Stimulated activated CD4-positive, alpha-beta T cell treated with anti-CD3 and anti-CD28 coated beads, Interleukin-15, amount 100 ng/mL, for 24 hours (primary cell): ENCODE measurements around the gene FYB2.
A peak's percentile ranks its signal among the peaks of the same experiment; 100 is the strongest.

ENCODE experiments used
- DNase-seq: peaks from one replicate; pipeline ENCODE4 v3.0.0-alpha.2; 2020

FYB2 gene

DNA sequence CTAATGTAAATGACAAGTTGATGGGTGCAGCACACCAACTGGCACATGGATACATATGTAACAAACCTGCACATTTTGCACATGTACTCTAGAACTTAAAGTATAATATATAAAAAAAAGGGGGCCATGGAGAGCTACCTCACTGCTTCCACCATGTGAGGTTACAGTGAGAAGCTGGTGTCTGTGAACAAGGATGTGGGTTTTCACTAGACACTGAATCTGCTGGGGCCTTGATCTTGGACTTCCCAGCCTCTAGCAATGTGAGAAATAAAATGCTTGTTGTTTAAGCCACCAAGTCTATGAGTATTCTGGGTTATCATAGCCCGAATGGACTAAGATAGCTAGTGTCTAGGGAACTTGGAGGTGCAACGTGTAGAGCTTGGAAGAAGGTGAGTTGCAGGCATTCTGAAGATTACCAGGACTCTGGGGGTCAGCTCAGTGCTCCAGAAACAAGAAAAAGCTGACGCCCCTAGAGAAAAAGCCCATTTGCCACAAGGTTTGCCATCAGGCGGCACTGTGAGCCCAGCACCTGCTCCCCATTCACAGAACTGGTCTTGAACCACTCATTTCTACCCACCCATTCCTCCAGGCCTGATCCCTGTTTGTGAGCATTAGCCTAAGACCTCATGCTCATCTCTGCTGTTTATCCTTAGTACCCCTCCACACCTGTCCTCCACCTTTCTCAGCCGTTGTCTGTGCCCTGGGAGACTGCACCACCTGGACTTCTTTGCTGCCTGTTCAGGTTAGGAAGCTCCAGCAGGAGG, 15.1 kb upstream of the FYB2 start:
- no peak for DNase-seq

DNA sequence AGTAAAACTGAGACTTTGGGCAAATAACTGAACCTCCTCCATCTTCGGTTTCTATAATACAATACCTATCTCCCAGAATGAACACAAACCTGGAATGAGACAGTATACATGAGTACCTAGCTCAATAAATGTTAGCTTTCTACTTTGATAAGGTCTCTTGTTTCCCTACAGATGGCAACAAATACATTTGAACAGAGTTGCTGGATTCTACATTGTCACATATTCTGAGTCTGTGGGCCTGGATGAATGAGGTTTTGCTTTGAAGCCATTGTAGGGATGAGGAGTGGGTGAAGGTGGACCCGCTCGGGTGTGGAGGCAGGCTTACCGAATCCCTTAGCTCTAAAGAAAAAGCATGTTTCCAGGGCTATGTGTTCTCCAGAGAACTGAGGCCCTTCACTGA, 13.9 kb upstream of the FYB2 start:
- DNase-seq, result no peak

DNA sequence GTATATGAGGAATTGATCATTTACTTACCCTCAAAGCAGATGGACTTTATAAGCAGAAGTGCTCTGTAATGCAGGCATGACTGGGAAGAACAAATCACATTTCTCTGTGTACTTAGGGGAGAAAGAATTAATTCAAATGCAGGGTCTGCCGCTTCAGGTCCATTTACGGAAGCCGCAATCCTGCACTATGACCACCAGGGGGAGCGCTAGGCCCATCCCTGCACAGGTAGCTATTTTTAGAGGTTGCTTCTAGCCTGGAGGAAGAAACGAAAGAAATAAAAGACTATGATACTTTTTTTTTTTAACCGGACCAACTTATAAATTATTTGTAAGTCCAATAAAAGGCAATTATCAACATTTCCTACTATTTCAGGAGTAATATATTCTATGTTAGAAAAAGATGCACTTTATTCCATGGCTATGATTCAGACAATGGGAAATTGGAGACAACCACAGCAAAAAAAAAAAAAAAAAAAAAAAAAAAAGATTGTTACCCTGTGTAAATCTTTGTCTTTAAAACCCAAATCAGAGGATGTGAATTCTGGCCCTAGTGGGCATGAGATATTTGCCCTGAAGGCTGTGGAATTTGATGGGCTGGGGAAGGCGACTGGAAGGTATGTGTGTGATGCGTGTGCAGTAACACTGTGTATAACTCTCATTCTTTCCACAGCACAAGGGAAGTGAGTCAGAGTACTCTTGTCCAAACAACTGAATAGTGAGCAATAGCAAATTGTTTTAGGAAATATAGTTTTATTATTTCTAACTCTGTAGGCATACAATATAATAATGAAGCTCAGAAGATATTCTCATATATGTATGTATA, 12.9 kb upstream of the FYB2 start:
- peak; percentile 69 for DNase-seq

DNA sequence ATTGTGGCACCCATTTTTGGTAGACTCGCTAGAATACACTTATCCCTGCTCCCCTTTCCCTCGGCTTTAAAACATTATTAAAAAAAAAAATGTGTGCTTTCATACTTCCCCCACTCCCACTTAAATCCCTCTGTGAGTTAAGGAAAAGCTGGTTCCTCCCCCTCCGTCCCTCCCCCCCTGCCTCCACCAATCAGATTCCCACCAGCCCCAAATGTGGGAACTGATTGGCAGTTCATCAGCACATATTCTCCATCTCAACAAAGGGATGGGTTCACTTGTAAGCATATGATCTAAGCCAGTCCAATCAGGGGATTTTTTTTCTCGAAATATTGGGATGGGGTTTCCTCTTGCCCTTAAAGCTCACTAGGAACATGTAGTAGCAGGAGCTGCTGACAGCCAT, 10.8 kb upstream of the FYB2 start:
- no peak for DNase-seq

DNA sequence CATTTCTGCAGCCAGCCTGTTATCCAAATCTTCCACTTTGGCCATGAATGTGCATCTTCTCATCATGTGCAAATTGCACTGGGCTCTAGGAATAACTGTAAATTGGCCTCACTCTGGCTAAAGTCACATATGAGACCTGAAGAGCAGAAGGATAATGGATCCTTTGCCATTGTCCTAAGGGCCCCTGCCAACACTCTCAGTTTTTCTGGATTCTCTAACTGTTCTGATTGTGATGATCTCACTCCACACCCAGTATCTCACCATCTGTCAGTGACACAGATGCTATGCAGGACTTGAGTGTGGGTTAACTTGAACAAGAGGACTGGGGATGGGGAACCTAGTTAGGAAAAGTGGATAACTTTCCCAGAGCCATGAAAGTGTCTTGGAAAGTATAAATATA, 8.5 kb upstream of the FYB2 start:
- no peak for DNase-seq

DNA sequence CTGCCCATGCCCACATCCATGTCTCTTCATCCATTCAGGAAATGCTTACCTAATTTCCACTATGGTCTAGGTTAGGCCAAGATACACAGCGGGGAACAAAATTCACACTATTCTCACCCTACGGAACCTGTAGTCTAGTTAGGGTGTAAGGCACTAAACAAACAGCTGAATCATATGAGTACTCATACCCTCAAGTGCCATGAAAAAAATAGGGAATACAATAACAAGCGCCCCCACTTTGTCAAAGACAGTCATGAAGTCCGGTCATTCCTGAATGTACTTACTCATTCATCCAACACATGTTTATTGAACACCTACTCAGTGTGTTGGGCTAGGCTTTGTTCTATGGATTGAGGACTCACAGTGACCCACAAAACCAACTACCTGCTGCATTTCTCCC, 6.2 kb upstream of the FYB2 start:
- no peak for DNase-seq

DNA sequence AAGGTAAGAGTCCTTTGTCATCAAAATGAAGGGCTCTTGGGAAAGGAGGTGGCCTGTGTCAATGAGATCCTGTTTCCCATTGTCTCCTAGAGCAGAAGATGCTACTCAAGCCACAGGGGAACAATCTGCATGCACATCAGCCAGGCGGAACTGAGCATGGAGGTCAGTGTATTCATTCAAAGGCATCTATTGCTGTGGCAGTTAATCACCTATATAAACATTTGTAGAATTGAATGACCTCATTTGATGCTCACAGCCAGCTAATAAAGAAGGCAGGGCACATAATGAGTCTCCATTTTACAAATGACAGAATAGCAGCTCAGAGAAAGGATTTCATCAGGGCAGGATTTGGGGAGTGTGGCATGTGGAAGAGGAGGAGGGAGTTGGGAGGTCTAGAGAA, 5.7 kb upstream of the FYB2 start:
- DNase-seq, result no peak

DNA sequence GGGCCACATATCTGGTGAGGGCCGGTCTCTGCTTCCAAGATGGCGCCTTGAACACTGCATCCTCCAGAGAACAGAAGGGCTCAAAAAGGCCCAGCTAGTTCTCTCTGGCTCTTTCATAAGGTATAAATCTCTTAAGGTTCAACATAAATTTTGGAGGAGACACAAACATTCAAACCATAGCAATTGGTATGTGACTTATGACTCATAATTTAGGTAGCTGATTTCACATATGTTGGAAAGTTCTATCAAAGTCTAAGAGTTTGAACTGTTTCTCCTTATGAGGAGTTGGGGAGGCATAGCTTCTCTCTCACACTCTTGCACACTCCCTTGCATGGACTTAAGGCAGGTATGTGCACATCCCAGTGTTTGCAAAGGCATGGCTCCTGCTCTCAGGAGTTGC, 5.1 kb upstream of the FYB2 start:
- no peak for DNase-seq

DNA sequence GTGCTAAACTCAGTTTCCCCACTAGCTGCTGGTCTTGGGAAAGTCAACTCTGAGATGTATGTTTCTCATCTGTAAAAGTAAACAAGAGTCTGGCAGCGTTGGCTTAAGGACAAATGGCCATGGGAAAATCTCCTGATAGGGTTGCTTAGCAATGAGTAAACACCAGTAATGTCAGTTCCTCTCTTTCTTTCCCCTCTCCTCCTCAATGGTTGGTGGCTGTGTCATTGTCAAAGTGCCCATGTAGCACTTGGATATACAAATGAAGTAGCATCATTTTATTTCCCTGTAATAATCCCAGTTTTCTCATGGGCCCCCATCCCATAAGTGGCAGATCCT, 2.2 kb upstream of the FYB2 start:
- no peak for DNase-seq

DNA sequence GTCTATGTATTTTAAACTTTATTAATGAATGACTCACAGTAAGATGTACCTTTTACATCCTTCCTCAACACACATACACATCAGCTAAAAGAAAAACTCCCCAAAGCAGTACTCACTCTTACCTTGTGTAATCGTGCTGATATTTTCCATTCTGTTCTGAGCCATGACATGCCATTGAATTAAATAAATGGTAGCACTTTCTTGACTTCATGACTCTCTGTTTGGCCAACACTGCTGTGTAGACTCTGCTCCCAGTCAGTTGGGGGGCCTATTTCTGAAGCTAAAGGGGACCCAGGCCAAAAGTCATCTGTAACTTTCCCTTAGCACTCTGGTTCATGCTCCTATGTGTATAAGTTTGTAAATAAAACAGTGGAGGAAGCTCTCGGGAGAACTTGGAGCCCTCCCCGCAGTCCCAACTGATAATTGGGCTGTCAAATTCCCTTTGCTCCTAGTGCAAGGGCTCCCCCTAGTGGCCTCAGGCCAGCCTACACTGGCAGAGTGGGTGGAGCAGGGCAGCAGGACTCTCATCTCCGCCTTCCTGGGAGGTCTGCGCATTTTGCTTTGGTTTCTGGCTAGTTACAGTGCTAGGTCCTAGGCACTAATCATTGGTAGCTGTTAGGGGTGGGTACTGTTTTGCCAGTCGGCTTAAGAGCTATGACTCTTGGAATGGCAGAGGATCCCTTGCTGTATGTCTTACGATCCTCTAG, 1.7 kb upstream of the FYB2 start:
- DNase-seq, result peak; percentile 86

DNA sequence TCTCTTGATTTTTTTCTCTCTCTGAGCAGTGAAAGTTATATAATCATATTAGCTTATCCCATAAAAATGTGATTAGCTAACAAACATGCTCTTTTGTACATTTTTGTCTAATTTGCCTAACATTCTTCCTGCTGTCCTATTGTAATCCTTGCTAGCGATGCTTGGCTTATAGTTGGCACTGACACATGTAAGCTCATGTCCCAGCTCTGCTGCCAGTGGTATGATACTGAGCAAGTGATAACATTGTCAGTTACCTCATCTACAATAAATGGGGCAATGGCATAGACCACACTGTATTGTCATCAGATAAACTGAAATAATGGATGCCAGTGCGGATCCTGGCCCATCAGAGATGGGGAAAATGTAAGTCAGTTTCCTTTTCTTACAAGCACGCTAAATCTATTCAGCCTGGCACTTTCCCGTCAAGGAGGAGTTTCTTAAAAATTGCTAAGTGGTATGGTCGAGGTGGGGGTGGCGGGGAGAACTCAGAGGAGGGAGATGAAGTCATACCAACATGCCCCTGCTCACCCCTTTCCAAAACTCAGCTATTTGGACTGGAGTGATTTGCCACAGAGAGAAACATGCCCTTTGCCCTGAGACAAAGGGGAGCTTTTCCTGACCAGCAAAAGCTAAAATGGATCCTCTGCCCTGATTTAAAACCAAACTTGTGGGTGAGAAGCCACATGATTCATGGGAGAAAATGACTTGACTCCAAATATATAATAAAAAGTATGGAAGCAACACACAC, 1.3 kb downstream of the FYB2 start:
- no peak for DNase-seq

DNA sequence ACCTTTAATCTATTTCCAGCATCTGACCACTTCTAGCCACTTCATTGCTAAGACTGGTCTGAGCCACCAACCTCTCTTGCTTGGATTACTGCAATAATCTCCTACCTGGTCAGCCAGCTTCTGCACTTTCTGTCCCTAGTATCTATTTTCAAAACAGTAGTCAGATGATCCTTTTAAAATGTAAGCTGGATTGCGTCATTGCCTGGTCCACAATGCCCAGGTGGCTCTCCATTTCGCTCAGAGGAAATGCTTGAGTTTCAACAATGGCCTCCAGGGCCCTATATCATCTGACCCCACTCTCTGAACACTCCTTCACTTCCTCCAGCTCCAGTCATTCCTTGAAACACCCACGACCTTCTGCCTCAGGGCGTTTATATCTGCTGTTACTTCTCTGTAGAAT, 2.3 kb downstream of the FYB2 start:
- no peak for DNase-seq

DNA sequence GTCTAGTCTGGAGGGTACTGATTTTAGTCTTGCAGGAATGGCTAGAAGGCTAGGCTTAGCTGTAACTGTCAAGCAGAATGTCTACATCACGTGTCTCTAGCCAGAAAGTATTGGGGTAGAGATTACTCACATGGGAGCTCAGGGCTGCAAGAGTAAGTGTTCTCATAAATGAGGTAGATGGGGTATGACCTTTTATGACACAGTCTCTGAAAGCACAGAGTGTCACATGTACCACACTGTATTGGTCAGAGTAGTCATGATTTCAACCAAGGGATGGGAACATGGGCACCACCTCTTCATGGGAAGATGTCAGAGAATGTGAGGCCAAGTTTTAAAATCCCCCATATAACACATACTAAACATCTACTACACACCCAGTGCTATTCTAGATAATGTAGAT, 2.9 kb downstream of the FYB2 start:
- DNase-seq, result no peak

DNA sequence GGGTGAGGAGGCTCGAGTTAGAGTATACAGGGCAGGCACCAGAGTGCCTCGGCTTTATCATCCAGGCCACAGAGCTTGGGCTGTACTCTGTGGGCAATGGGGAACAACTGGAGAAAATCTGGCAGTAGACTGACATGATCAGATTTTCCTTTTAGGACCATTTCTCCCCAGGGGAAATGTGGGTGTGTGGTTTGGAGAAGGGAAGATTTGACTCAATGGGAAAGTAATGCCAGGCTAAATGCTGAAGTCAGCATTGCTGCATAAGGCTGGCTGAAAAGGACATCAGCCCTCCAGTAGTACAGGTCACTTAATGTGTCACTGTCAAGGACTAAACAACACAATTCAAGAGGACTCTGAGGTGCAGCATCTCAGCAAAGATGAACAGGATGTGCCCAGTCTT, 5.0 kb downstream of the FYB2 start:
- no peak for DNase-seq

DNA sequence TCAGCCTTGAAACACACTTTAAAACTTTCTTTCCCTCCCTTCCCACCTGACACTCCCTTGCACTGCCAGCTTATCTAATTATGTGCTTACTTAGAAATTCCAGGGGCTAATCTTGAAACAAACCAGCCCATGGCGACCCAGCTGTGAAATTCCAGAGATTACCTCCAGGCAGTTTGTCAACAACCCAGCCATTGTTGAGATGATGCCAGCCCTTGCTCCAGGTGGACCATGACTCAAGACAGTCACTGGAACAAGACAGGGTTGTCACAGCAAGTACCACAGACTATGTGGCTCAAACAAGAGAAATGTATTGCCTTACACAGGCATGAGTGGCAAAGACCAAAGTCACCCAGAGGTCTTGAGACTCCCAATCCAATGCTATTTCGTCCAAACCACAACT, 7.9 kb downstream of the FYB2 start:
- DNase-seq, result no peak

DNA sequence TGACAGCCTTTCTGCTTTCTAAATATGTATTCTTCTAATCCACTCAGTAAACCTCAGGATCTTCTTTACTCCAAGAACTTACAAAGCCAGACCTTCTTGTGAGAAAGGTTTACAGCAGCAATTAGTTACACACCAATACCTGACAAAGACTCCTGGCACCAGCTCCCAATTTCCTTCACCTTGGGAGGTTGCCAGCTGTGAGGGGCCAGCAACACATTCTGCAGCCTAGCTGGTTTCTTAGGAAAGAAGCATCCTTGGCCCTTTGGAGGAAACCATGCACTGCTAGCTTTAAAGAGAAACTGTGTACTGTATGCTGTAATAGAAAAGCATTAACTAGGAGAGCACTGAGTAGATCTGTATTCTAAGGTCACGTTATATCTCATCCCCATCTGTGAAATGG, 10.8 kb downstream of the FYB2 start:
- DNase-seq, result no peak

DNA sequence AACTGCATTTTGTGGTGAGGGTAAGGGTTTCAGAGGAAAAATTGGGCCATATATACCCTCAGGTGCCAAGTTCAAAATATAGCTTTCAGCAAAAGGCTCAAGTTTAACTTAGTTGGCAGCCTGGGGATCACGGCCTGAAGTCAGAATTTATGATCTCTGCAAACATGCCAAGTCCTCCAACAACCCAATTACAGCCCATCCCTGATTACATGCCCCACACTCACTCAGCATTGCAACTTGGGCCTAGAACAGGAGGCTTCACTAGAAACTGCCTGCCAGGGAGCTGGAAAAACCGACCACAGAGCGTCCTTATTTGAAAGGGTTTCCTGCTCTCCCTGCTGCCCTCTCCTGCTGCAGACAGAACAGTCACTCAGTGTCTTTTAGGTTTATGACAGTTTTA, 12.4 kb downstream of the FYB2 start:
- DNase-seq, result no peak

DNA sequence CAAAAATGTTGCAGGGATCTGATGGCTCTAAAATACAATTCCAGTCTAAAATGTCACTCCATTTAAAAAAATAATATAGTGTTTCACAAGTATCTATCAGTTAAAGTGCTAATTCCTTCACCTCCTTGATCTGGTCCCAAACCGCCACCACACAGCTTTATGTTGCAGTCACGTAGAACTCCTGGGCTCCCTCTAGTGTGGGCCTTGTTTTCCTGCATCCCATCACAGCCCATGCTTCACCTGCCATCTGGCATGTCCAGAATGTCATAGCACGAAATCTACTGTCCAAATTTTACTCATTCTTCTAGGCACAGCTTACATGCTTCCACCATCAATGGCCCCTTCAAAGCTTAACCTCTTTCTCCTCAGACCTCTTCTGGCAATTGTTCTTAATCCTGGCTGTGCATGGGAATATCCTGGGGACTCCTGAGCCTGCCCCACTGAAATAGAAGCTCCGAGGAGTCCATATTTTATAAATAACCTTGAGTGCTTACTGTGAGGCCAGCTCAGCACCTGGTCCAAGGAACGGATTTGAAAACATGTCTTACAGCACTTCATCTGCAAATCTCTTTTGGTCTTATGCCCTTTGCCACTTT, 15.5 kb downstream of the FYB2 start:
- peak; percentile 14 for DNase-seq

DNA sequence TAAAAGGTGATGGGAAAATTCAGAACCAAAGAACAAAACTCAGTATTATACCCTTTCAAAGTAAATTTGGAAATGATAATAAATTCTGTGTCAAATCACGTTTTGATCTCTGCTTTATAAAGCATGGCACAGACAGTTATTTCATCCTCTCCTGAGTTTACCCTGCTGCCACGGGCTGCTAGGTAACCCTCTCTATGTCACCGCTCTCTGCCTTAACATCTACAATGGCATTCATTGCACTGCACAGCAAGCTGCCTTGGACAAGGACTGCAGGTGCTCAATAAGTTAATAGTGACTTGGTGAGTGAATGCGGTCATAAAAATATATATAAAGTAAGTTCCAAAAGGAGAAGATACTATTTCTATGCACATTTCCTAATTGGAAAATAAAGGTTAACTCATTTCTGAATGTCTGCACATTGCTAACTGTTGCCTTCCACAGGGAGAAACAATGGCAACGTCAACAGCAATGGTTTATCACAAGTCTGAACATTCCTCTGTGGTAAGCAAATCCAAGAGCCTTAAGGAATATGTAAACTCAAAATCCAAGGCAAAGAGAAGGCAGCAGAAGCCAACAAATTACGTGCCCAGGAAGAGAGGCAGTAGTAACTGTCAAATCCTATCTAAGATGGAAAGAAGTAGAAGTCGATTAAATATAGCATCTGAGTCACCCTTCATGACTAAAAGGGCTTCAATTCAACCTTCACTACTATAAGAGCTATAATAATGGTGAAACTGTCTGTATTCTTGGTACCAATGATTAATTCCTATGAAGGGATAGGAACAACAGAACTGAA, 19.4 kb downstream of the FYB2 start:
- no peak for DNase-seq

DNA sequence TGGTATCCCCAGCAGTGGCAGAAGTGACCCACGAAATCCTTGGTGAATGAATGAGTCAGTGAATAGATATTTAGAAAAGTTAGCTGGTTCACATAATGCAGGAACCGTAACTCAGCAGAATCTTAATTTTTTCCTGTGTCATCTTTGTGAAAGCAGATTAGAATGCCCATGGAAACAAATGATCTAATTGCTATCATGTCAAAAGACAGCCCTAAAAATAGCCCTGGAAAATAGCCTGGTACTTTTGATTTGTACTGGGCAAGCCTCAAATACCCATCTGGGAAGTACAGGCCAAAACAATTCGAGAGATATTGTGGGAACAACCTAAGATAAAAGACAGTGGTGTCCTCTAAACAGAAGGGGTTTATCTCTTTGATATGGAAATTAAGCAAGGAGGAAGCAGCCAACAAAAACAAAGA, 21.1 kb downstream of the FYB2 start:
- DNase-seq, result no peak

DNA sequence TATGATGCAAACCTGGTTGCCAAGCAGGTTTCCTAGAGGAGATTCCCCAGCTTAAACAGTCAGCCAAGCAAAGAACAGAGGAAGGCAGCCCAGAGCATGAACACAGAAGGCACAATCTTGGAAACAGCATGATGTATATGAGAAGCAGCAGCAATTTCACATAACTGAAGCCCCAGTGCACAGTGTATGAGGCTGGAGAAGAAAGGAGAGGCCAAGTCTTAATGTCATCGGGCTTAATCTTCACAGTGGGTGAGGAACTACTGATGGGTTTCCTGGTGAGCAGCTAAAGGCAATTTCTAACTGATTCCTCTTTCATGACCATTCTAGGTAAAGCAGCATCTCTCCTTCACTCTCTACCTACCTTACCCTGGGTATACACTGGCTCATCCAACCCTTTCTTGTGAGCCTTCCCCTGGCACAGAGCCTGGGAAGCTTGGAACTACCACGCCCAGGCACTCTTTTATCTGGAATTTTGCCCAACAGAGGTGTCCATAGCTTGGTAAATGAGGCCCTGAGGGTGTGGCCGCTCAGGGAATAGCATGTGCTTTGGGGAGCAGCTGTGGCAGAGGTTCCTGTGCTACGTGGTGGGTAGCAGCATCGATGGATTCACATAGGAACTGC, 22.0 kb downstream of the FYB2 start:
- no peak for DNase-seq

DNA sequence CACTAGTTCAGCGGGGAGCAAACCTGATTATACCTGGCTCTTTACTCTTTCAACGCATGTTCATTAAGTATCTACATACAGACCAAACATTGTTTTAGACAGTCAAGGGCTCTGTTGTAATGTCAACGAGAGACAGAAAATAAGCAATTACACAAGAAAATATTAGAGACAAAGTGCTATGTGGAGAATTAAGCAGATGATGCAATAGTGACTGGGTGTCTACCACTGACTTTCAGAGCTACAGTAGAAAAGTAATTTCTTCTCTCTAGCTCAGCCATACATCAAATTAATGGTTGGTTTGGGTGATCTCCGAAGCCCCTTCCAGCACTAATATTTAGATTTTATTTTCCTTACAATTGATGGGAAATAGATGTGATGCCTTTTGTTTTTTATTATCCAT, 23.3 kb downstream of the FYB2 start:
- no peak for DNase-seq
